Measurements from ENCODE around the gene LRRC47. TPM values are rescaled to one million over a fixed set of nuclear protein-coding genes. Genes with fewer than 3 reads are reported as not detected.

The LRRC47 gene
- total RNA-seq, 1 donor from 2014 or later, result 38.9 TPM

DNA sequence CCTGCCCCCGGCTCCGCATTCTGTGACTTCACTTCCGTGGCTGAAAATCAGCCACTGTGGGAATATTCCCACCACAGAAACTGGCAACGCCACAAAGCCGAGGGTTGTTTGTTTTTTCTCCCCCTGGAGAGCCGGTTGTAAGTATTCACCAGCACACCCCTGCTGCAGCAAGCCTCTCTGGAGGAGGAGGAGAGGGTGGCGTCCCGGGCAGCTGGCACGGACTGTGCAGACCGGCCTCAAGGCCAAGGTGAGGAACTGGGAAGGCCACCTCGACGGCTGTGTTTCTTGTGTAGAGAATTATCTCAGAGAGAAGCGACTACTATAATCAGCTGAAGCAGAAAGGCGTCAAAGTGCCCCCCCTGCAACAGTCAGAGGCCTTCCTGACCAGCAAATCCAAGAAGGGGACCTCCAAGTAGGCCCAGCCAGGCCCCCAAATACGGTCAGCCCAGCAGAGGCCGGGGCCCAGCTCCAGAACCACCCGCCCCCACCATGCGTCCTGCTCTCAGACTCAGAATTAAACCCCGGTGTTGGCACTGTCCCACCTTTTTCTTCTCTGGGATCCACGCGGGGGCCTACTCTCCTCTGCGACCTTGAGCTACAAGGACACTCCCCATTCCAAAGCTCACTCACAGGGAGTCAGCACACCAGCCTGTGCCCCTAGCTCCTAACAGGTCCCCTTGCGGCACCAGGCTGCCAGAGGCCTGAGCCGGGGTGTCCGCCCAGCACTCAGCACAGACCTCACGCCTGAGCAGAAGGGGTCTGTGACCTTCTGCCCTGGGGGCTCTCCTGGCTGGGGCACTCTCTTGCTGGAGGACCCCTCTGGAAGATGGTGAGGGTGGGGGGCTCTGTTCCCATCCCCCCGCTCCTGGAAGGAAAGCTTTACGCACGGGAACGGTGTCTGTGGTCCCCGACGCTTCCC is 24.9 kb downstream of the LRRC47 start:
- H3K4me3 ChIP-seq (ENCODE audit: low read depth, low read length), result peak overlapping the region; percentile 66
- DNase-seq (ENCODE audit: low read depth), result no peak
- TF ChIP-seq, protein P1, sequence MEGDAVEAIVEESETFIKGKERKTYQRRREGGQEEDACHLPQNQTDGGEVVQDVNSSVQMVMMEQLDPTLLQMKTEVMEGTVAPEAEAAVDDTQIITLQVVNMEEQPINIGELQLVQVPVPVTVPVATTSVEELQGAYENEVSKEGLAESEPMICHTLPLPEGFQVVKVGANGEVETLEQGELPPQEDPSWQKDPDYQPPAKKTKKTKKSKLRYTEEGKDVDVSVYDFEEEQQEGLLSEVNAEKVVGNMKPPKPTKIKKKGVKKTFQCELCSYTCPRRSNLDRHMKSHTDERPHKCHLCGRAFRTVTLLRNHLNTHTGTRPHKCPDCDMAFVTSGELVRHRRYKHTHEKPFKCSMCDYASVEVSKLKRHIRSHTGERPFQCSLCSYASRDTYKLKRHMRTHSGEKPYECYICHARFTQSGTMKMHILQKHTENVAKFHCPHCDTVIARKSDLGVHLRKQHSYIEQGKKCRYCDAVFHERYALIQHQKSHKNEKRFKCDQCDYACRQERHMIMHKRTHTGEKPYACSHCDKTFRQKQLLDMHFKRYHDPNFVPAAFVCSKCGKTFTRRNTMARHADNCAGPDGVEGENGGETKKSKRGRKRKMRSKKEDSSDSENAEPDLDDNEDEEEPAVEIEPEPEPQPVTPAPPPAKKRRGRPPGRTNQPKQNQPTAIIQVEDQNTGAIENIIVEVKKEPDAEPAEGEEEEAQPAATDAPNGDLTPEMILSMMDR (conservative IDR thresholded peaks at IDR 0.05; ENCODE audit: low read depth, low read length), result no peak

DNA sequence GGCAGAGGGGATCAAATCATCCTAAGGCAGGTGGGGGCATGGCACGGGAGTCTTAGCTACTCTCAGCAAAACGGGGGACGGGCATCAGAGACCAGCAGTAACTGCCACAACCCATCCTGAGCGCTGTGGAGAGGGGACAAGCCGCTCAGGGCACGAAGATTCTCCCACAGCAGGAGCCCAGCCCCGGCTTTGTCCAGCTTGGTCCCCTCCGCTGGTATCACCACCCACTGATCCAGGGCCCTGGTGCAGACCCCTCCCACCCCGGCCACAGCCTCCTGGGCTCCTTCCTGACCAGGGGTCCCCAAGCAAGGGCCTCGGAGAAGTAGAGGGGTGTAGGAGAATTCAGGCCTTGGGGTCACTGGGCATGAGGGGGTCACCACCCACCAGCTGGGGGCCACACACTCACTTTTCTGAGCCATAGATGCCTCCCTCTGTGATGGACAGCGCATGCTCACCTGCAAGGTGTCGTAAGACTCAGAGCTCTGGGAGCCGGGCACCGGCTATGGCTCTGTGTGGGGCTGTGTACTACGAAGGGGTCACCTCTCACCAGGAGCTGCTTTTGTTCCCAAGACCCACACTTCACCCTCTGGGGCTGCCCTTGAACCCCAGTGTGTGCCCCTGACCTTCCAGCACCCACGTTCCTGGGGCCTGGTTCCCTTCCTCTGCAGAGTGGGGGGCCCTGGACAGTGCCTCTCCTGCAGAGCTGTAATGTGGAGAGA is 26.1 kb downstream of the LRRC47 start:
- DNase-seq (ENCODE audit: low read depth), result no peak
- no peak overlapping the region for H3K4me3 ChIP-seq (ENCODE audit: low read depth, low read length)
- TF ChIP-seq, protein P1 (conservative IDR thresholded peaks at IDR 0.05; ENCODE audit: low read depth, low read length), result no peak

DNA sequence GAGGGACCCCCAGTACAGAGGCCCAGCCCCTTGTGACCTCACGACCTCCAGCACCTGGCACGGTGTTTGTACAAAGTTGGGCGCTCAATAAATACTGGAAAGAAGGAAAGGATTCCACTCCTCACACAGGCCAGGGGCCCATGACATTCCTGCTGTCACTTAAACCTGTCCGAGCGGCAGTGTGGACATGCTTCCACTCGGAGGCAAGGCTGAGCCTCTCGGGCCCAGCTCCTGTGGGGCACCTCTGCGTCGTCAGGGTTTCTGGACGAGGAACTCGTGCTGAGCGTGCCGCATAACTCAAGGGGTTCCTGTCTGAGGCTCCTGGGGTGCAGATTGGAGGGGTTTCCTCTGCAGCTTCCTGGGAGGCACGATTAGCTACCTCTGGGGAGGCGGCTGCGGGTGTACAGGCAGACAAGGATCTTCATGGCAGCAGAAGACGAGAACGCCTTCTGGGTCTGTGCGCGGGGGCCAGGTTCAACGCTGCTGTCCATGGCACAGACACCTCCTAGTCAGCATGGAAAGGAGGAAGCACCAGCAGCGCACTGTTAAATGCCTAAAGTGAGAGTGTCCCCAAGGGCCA is 27.4 kb downstream of the LRRC47 start:
- no peak overlapping the region for H3K4me3 ChIP-seq (ENCODE audit: low read depth, low read length)
- TF ChIP-seq, protein P1 (conservative IDR thresholded peaks at IDR 0.05; ENCODE audit: low read depth, low read length), result no peak
- no peak for DNase-seq (ENCODE audit: low read depth)

DNA sequence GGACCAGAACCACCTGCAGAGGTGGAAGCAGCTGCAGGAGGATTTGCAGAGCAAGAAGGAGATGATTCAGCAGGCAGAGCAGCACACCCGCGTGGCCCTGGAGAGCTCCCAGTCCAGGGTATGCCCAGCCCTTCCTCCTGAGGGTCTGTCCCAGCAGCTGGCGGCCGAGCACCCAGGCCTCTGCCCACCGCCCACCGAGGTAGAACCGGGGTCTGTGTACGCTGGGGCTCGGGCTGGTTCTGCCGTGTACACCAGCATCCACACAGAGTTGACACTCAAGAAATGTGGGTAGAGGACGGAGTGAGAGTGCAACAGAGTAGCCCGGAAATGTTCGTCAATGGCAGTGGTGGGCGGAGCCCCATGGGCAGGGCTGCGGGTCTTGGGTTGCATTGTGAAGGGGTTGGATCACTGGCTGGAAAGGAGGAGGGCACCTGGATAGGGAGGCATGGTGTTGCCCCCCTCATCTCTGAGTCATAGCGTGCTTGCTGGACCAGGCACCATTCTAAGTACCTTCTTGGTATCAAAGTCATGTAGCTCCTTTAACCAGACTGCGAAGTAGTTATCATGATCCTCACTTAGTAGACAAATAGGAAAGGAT is 28.9 kb downstream of the LRRC47 start:
- DNase-seq (ENCODE audit: low read depth), result no peak
- TF ChIP-seq, protein P1 (conservative IDR thresholded peaks at IDR 0.05; ENCODE audit: low read depth, low read length), result no peak
- H3K4me3 ChIP-seq (ENCODE audit: low read depth, low read length), result no peak overlapping the region

DNA sequence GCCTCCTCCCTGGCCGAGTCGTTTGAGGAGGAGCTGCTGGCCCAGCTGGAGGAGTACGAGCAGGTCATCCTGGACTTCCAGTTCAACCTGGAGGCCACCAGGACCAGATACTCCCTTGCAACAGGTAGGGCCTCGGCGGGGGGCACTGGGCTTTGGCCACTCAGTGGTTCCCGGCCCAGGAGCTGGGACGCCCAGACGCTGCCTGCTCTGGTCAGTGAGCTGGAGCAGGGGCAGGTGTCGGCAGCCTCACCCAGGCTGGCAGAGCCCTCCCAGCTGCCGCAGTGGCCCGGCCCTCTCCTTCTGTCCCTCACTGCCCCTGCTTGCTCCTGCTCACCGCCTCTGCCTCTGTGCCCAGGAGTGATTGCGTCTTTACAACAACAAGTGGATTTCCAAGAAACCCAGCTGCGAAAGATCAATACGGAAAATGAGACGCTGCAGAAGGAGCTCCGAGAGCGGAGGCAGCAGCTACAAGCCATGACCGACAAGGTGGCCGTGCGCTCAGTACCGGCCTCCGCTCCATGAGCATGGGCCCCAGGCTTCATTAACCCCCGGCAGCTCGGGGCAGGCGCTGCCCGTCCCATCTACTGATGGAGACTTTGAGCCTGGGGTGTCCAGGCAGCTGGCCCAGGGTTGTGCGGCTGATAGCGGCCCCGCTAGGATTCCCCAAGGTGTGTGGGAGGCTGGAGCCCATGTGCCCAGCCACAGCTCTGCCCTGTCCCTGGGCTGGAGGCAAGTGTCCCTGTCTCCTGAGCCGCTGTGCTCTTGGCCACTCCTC is 32.8 kb downstream of the LRRC47 start:
- H3K4me3 ChIP-seq (ENCODE audit: low read depth, low read length), result no peak overlapping the region
- TF ChIP-seq, protein P1 (conservative IDR thresholded peaks at IDR 0.05; ENCODE audit: low read depth, low read length), result no peak
- DNase-seq (ENCODE audit: low read depth), result no peak

DNA sequence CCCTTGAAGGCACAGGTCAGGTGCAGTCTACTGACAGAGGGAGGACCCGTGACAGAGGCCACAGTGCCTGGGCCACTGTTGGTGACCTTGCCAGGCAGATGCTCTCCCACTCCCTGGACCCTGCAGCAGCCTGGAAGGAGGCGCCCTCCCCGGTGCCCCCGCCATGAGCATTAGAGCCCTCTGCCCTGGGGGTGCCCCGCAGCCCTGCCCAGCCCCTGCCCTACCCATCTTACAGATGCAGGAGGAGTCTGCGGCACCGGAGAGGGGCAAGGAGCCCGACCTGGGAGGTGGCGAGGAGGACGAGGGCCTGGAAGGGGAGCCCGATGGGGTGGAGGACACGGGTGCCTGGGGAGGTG is 33.4 kb downstream of the LRRC47 start:
- TF ChIP-seq, protein P1 (conservative IDR thresholded peaks at IDR 0.05; ENCODE audit: low read depth, low read length), result no peak
- no peak overlapping the region for H3K4me3 ChIP-seq (ENCODE audit: low read depth, low read length)
- no peak for DNase-seq (ENCODE audit: low read depth)
